Activated CD4-positive, alpha-beta T cell treated with anti-CD3 and anti-CD28 coated beads, Interleukin-2, Interleukin-6, amounts not matched to agents 100 ng/mL and 50 ng/mL, durations not matched to agents 16 hours and 8 hours (primary cell): Measurements from ENCODE around the gene TEX54.
"Not testable (repeated sequence)": the region's sequence is repeated elsewhere in the genome, so short reads cannot be mapped to it uniquely, and the experiment has no call there.

Experiments used
- DNase-seq: peaks from one replicate; pipeline ENCODE4 v3.0.0-alpha.2; 2020

The TEX54 gene

DNA sequence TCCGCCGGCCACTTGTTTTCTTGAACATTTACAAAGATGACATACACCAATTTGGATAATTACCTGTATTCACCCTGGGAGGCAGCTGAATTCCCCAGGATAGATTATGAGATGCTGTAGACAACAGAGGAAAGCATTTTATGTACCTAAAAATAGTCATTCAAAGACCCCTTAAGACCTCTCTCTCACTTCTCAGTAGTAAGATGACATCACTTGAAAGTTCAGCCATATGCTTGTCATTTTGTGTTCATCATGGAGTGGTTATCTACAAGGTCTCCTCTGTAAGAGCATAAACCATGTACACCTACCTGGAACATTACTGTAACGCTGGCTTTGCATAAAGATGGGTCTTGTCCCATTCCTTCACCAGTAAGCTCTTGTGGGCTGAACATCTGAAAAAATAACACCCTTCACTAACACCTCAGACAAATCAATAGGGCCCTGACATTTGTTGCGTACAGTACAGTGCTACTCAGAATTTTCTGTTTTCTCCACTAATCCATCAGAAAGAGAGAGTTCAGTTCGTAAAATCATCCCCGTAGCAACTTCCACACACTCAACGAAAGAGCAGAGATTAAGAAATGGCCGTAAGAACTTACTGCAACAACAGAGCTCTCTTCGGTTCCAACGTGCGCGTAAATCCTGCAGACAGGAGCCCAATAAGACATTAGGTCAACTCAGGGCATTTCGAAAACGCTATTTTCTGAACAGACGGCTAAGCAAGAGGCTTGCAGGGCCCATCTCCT lies 22.4 kb upstream of the TEX54 start:
- peak; percentile 51 for DNase-seq

- DNase-seq: peak; percentile 57
Measured at GRCh38 chr11:62854013-62854824, 21.6 kb upstream of the TEX54 start.

- DNase-seq: peak; percentile 47
Measured at GRCh38 chr11:62853279-62853965, 20.8 kb upstream of the TEX54 start.

GRCh38 chr11:62852523-62853188 lies 20.0 kb upstream of the TEX54 start:
- DNase-seq: no peak

GRCh38 chr11:62851807-62852522 lies 19.3 kb upstream of the TEX54 start:
- DNase-seq: peak; percentile 33

DNA sequence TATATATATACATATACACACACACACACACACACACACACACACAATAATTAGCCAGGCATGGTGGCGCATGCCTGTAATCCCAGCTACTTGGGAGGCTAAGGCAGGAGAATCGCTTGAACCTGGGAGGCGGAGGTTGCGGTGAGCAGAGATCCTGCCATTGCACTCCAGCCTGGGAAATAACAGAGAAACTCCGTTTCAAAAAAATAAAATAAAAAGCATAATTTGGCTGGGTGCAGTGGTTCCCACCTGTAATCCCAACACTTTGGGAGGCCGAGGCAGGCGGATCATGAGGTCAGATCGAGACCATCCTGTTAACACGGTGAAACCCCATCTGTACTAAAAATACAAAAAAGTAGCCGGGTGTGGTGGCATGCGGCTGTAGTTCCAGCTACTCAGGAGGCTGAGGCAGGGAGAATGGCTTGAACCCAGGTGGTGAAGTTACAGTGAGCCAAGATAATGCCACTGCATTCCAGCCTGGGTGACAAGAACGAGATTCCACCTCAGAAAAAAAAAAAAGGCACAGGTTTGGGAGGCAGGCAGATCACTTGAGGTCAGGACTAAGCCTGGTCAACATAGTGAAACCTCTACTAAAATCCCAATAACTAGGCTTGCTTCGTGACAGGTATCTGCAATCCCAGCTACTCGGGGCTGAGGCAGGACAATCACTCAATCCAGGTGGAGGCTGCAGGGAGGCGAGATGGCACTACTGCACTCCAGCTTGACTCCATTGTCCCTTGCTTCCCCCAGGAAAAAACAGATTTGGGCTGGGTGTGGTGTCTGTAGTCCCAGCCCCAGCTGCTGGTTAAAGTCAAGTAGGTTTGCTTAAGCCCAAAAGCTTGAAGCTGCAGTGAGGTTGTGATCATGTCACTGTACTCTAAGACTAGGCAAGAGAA lies 18.5 kb upstream of the TEX54 start:
- DNase-seq: peak; percentile 70

GRCh38 chr11:62847767-62848314 lies 15.2 kb upstream of the TEX54 start:
- no peak for DNase-seq

- DNase-seq: no peak
Measured at GRCh38 chr11:62846177-62846576, 13.5 kb upstream of the TEX54 start.

- DNase-seq: no peak
Measured at GRCh38 chr11:62844154-62844553, 11.5 kb upstream of the TEX54 start.

DNA sequence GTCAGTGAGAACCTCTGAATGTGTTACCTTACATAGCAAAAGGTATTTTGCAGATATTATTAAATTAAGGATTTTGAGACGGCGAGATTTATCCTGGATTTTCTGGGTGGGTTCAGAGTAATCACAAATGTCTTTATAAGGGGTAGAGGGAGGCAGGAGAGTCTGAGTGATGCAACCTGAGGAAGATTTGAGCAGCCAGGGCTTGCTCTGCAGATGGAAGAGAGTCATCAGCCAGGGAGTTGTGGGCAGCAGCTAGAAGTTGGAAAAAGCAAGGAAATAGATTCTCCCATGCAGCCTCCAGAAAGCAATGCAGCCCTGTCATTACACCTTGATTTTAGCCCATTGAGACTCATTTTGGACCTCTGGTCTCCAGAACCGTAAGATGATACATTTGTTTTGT lies 10.8 kb upstream of the TEX54 start:
- DNase-seq: no peak

- not testable (repeated sequence) for DNase-seq
Measured at GRCh38 chr11:62842891-62843290, 10.2 kb upstream of the TEX54 start.

DNA sequence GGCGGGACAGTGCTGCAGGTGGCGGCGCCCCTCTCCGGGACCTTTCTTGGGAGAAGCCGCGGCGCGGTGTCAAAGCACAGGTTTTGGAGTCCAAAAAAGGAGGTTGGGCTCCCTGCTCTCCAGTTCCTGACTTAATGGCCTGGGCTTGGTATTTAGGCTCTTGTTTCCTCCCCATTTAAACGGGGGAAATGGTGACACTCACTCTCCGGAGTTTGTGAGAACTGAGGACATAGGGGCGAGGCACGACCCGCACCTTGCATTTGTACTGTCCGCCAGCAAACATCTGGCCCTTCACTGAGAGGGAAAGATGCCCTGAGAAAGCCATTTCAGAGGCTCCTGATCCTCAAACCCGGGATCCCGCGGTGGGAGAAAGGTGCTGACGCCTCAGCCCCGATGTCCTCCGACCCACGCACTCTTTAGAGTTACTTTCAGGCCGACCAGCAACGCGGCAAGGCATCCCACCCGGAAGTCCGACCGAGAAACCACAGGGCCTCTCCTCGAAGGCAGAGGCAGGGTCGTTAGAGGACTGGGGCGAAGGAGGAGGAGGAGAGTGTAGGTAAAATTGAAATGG lies 9.6 kb upstream of the TEX54 start:
- peak; percentile 59 for DNase-seq

GRCh38 chr11:62841361-62842170 lies 8.9 kb upstream of the TEX54 start:
- peak; percentile 95 for DNase-seq

- peak; percentile 86 for DNase-seq
Measured at GRCh38 chr11:62840721-62841360, 8.2 kb upstream of the TEX54 start.

- DNase-seq: peak; percentile 97
Measured at GRCh38 chr11:62839050-62839945, 6.7 kb upstream of the TEX54 start, which contains the start of gene WDR74. Gene WDR74 (minus strand): TSS chr11:62839590. CDS start chr11:62839570, 20 bp downstream.

DNA sequence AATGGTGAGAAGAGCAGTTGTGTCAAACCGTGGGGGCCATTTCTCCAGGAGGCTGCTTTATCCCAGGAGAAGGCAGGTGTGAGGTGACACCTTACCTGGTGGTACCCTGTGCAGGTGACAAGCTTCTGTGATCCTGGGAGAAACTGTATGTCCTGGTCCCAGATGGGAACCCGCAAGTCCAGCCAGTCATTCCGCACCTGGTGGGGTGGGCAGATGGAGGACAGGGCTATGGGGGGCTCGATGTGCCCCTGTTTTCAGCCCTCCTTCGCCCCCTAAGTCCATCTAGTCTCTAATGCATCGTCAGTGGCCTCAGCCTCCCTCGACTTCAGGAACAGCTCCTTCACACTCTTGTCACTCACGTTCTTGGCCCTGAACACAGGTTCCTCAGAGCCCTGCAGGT lies 2.7 kb upstream of the TEX54 start:
- DNase-seq: no peak

DNA sequence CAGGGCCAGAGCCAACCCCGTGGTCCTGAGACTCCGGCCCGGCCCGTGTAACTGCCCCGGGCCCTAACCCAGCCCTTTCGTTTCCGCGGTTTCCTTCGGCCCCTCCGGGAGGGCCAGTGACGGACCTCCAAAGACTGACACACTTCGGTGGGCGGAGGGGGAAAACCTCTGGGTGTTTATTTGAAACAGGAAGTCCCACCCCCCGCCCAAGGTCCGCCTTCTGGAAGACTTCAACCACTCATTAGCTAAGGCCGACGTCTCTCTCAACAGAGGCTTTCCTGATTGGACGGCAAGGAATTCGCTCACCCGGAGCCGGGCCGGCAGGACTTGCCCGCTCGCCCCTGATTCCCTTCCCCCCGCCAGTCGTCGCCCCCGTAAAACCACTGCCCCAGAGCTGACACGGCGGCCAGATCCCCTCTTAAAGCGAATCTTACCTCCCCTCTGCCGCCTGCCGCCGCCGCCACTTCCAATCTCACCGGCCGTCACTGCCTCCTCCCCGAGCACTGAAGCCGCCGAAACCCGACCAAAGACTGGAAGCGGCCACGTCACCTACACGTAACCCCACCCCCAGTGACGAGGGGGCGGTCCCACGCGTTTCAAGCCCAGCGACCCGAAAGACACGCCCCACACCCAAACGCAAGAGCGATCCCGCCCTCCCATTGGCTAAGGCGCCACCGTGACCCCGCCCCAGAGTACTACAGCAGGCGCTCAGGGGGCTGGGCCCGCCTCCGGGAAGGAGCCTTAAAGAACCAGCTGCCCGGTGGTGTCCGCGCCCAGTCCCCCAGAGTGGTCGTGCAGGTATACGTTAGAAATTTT lies 913 bp downstream of the TEX54 start, which contains the start of gene STX5:
STX5 (minus strand) TSS at position 532 of the 816 bp plus-strand sequence. CDS start 808 bp downstream, outside the sequence.
- peak; percentile 100 for DNase-seq
